Large intestine (tissue), 3 donors: Measurements from ENCODE around the gene ST3GAL3. TPM values are rescaled to one million over a fixed set of nuclear protein-coding genes. Genes with fewer than 3 reads are reported as not detected.

Experiments used
- DNase-seq, 2 donors: peaks; one replicate each; pipeline versions ENCODE4 v3.0.0 to v3.0.0-alpha.2; 2013
- H3K27ac ChIP-seq: one replicate; pipeline ENCODE4 v1.5.1; 2013; ENCODE audit warnings: low read length
- H3K27me3 ChIP-seq: 2 replicates; pipeline ENCODE4 v1.6.1; 2013; ENCODE audit warnings: low read length; ENCODE audit not compliant: control insufficient read depth, insufficient read depth
- H3K36me3 ChIP-seq: 2 replicates; pipeline ENCODE4 v1.6.1; 2013; ENCODE audit warnings: low read length; ENCODE audit not compliant: control insufficient read depth, insufficient read depth
- H3K4me1 ChIP-seq: one replicate; pipeline ENCODE4 v1.6.1; 2013; ENCODE audit warnings: low read length; ENCODE audit not compliant: control insufficient read depth, insufficient read depth
- H3K4me3 ChIP-seq: one replicate; pipeline ENCODE4 v1.5.1; 2013; ENCODE audit warnings: low read length
- H3K9me3 ChIP-seq: one replicate; pipeline ENCODE4 v1.6.1; 2013; ENCODE audit warnings: mild to moderate bottlenecking, low read depth, low read length, moderate library complexity; ENCODE audit not compliant: control insufficient read depth
- WGBS: methylation state at CpG from one replicate; pipeline ENCODE4 v1.1.5; 2013; ENCODE audit warnings: low lambda C conversion rate; ENCODE audit not compliant: insufficient coverage; 5-methylcytosine and 5-hydroxymethylcytosine counted together
- polyA plus RNA-seq: library from polyadenylated mRNA; unstranded; fragments of 120-200 nt; gene quantifications from one replicate; pipeline ENCODE4 v1.2.1, GENCODE V29; 2013

The ST3GAL3 gene
- polyA plus RNA-seq, 1 donor = 7.7 TPM

GRCh38 chr1:43875331-43875730 is 168.0 kb downstream of the ST3GAL3 start:
- no peak for DNase-seq
- no peaks in the 10 kb centered on the region for H3K27me3 ChIP-seq
- no peak overlapping the region for H3K27ac ChIP-seq
- WGBS = no CpG with 5 or more reads among the region's 3 CpGs
- H3K36me3 ChIP-seq = no peaks in the 10 kb centered on the region
- no peaks in the 10 kb centered on the region for H3K9me3 ChIP-seq
- no peaks in the 10 kb centered on the region for H3K4me1 ChIP-seq
- H3K4me3 ChIP-seq = no peak overlapping the region

- H3K36me3 ChIP-seq = no peaks in the 10 kb centered on the region
- no peaks in the 10 kb centered on the region for H3K27me3 ChIP-seq
- H3K9me3 ChIP-seq = no peaks in the 10 kb centered on the region
- no CpG with 5 or more reads among the region's 2 CpGs for WGBS
- no peak overlapping the region for H3K4me3 ChIP-seq
- no peak overlapping the region for H3K27ac ChIP-seq
- DNase-seq = no peak
- no peaks in the 10 kb centered on the region for H3K4me1 ChIP-seq
Measured at GRCh38 chr1:43877101-43877500, 169.8 kb downstream of the ST3GAL3 start.

- no CpG with 5 or more reads among the region's 2 CpGs for WGBS
- Histone ChIP-seq H3K9me3 (no peaks in the 10 kb centered on the region), H3K4me1 (no peaks in the 10 kb centered on the region), H3K27me3 (no peaks in the 10 kb centered on the region), H3K36me3 (no peaks in the 10 kb centered on the region), H3K4me3 (no peak overlapping the region), H3K27ac (no peak overlapping the region)
- no peak for DNase-seq
Measured at GRCh38 chr1:43878440-43878839, 171.1 kb downstream of the ST3GAL3 start.

- H3K4me3 ChIP-seq = no peak overlapping the region
- H3K36me3 ChIP-seq = no peaks in the 10 kb centered on the region
- H3K9me3 ChIP-seq = no peaks in the 10 kb centered on the region
- H3K27ac ChIP-seq = no peak overlapping the region
- no peaks in the 10 kb centered on the region for H3K27me3 ChIP-seq
- no peaks in the 10 kb centered on the region for H3K4me1 ChIP-seq
- WGBS = 80% methylated on average over 1 of the region's 4 CpGs
- DNase-seq = no peak
Measured at GRCh38 chr1:43878854-43879253, 171.5 kb downstream of the ST3GAL3 start.

- no peaks in the 10 kb centered on the region for H3K36me3 ChIP-seq
- no peaks in the 10 kb centered on the region for H3K4me1 ChIP-seq
- H3K4me3 ChIP-seq = no peak overlapping the region
- 83% methylated on average over 1 of the region's 4 CpGs for WGBS
- H3K27ac ChIP-seq = no peak overlapping the region
- DNase-seq = no peak
- H3K27me3 ChIP-seq = no peaks in the 10 kb centered on the region
- H3K9me3 ChIP-seq = no peaks in the 10 kb centered on the region
Measured at GRCh38 chr1:43879414-43879813, 172.1 kb downstream of the ST3GAL3 start.

GRCh38 chr1:43879996-43880395 is 172.7 kb downstream of the ST3GAL3 start:
- no CpG with 5 or more reads among the region's 2 CpGs for WGBS
- Histone ChIP-seq H3K27me3 (no peaks in the 10 kb centered on the region), H3K9me3 (no peaks in the 10 kb centered on the region), H3K36me3 (no peaks in the 10 kb centered on the region), H3K4me1 (no peaks in the 10 kb centered on the region), H3K4me3 (no peak overlapping the region), H3K27ac (no peak overlapping the region)
- DNase-seq = no peak

GRCh38 chr1:43880604-43881003 is 173.3 kb downstream of the ST3GAL3 start:
- Histone ChIP-seq H3K9me3 (no peaks in the 10 kb centered on the region), H3K27ac (no peak overlapping the region), H3K27me3 (no peaks in the 10 kb centered on the region), H3K4me1 (no peaks in the 10 kb centered on the region), H3K36me3 (no peaks in the 10 kb centered on the region), H3K4me3 (no peak overlapping the region)
- WGBS = 100% methylated on average over 1 of the region's 5 CpGs
- no peak for DNase-seq

- no CpG with 5 or more reads among the region's 4 CpGs for WGBS
- H3K9me3 ChIP-seq = no peaks in the 10 kb centered on the region
- DNase-seq = peak in 1 of 2 donors; percentile 15
Measured at GRCh38 chr1:43881415-43881814, 174.1 kb downstream of the ST3GAL3 start.

GRCh38 chr1:43882763-43883162 is 175.4 kb downstream of the ST3GAL3 start:
- no peaks in the 10 kb centered on the region for H3K36me3 ChIP-seq
- H3K27ac ChIP-seq = no peak overlapping the region
- H3K4me1 ChIP-seq = no peaks in the 10 kb centered on the region
- DNase-seq = no peak
- WGBS = no CpG with 5 or more reads among the region's 4 CpGs
- H3K27me3 ChIP-seq = no peaks in the 10 kb centered on the region
- no peak overlapping the region for H3K4me3 ChIP-seq
- no peaks in the 10 kb centered on the region for H3K9me3 ChIP-seq

More at GRCh38 chr1:43881415-43881814, 174.1 kb downstream of the ST3GAL3 start:
- H3K36me3 ChIP-seq = no peaks in the 10 kb centered on the region
- H3K4me1 ChIP-seq = no peaks in the 10 kb centered on the region
- no peak overlapping the region for H3K4me3 ChIP-seq
- no peak overlapping the region for H3K27ac ChIP-seq
- no peaks in the 10 kb centered on the region for H3K27me3 ChIP-seq

GRCh38 chr1:43883321-43883720 is 176.0 kb downstream of the ST3GAL3 start:
- H3K27me3 ChIP-seq = no peaks in the 10 kb centered on the region
- H3K9me3 ChIP-seq = no peaks in the 10 kb centered on the region
- no peaks in the 10 kb centered on the region for H3K36me3 ChIP-seq
- H3K4me1 ChIP-seq = no peaks in the 10 kb centered on the region
- no CpG with 5 or more reads among the region's 4 CpGs for WGBS
- H3K27ac ChIP-seq = no peak overlapping the region
- no peak overlapping the region for H3K4me3 ChIP-seq
- DNase-seq = no peak

- H3K27me3 ChIP-seq = no peaks in the 10 kb centered on the region
- no peak overlapping the region for H3K4me3 ChIP-seq
- no peaks in the 10 kb centered on the region for H3K36me3 ChIP-seq
- no CpG with 5 or more reads among the region's 12 CpGs for WGBS
- H3K4me1 ChIP-seq = no peaks in the 10 kb centered on the region
- peak in 1 of 2 donors; percentile 6 for DNase-seq
- H3K9me3 ChIP-seq = no peaks in the 10 kb centered on the region
- H3K27ac ChIP-seq = no peak overlapping the region
Measured at GRCh38 chr1:43885279-43885801, 178.0 kb downstream of the ST3GAL3 start.
